SK-N-SH (cell line): ENCODE measurements around the gene HOXB2. TPM values are rescaled to one million over a fixed set of nuclear protein-coding genes. Genes with fewer than 3 reads are reported as not detected.
A peak's percentile ranks its signal among the peaks of the same experiment; 100 is the strongest.

Experiments used
- CTCF ChIA-PET: fragments of 300-600, 350-600 bp; formaldehyde crosslinking; extraction: SDS; loops from one replicate; lab custom pipeline; 2021; lab: Yijun Ruan, JAX
- POLR2A ChIA-PET: fragments of 350-600 bp; sonication (Branson Sonifier 250); formaldehyde crosslinking; extraction: SDS; loops from one replicate; lab custom pipeline; 2020; ENCODE audit warnings: antibody characterized with exemption, inconsistent platforms; lab: Yijun Ruan, JAX
- DNase-seq: peaks from one replicate; pipeline ENCODE4 v3.0.0; 2012
- H2AFZ ChIP-seq: fragments of 200-600 bp; sonication (generic); 2 replicates; pipeline ENCODE4 v1.8.1; 2016; ENCODE audit warnings: antibody characterized with exemption, mild to moderate bottlenecking, low read depth
- H3F3A ChIP-seq: fragments of 200-600 bp; sonication (generic); replicated peaks from 2 replicates; pipeline ENCODE3; 2016; ENCODE audit warnings: antibody characterized with exemption, mild to moderate bottlenecking; ENCODE audit not compliant: insufficient read depth
- H3K27ac ChIP-seq, 2 experiments: fragments of 200-500 bp in 1 of 2; fragments of 200-600 bp in 1 of 2; sonication (Bioruptor generic) in 1 of 2; sonication (generic), shearing (Covaris generic) in 1 of 2; 2 replicates each; pipeline versions ENCODE4 v1.5.1 to v1.6.1; 2014 to 2016; ENCODE audit warnings: low read depth in 2 of 2, inconsistent platforms in 1 of 2, low read length in 1 of 2, mild to moderate bottlenecking in 1 of 2, mixed read lengths in 1 of 2
- H3K27me3 ChIP-seq: fragments of 200-600 bp; sonication (generic), shearing (Covaris generic); 2 replicates; pipeline ENCODE4 v1.6.1; 2016; ENCODE audit warnings: mixed run types; ENCODE audit not compliant: insufficient read depth
- H3K36me3 ChIP-seq, 2 experiments: fragments of 200-500 bp in 1 of 2; fragments of 200-600 bp in 1 of 2; sonication (Bioruptor generic) in 1 of 2; sonication (generic) in 1 of 2; replicated peaks in 1 of 2; 2 replicates each; pipeline versions ENCODE3 to v1.5.1; 2014 to 2016; ENCODE audit warnings: low read length in 1 of 2, mild to moderate bottlenecking in 1 of 2; ENCODE audit not compliant: insufficient read depth in 2 of 2, control insufficient read depth in 1 of 2
- H3K4me1 ChIP-seq, 2 experiments: fragments of 200-500 bp in 1 of 2; fragments of 200-600 bp in 1 of 2; sonication (Bioruptor generic) in 1 of 2; sonication (generic), shearing (Covaris generic) in 1 of 2; 2 replicates each; pipeline versions ENCODE4 v1.5.1 to v1.6.1; 2014 to 2016; ENCODE audit warnings: low read depth in 1 of 2, low read length in 1 of 2, mixed run types in 1 of 2; ENCODE audit not compliant: insufficient read depth in 2 of 2, control insufficient read depth in 1 of 2
- H3K4me2 ChIP-seq: fragments of 200-600 bp; sonication (generic), shearing (Covaris generic); 2 replicates; pipeline ENCODE4 v1.6.1; 2017; ENCODE audit warnings: mixed run types
- H3K4me3 ChIP-seq, 2 experiments: fragments of 200-500 bp in 1 of 2; fragments of 200-600 bp in 1 of 2; sonication (Bioruptor generic) in 1 of 2; sonication (generic), shearing (Covaris generic) in 1 of 2; 2 replicates each; pipeline versions ENCODE4 v1.5.1 to v1.8.1; 2014 to 2016; ENCODE audit warnings: low read depth in 2 of 2, inconsistent platforms in 1 of 2, low read length in 1 of 2, mild to moderate bottlenecking in 1 of 2, mixed read lengths in 1 of 2, moderate library complexity in 1 of 2
- H3K79me2 ChIP-seq: fragments of 200-600 bp; sonication (generic); 2 replicates; pipeline ENCODE4 v1.8.1; 2017; ENCODE audit warnings: mild to moderate bottlenecking; ENCODE audit not compliant: insufficient read depth
- H3K9ac ChIP-seq: fragments of 200-600 bp; sonication (generic); 2 replicates; pipeline ENCODE4 v1.6.1; 2017; ENCODE audit warnings: mixed run types
- H3K9me2 ChIP-seq: fragments of 200-600 bp; sonication (generic); 2 replicates; pipeline ENCODE4 v1.6.1; 2017; ENCODE audit warnings: mixed run types
- H3K9me3 ChIP-seq: fragments of 200-600 bp; sonication (generic); 2 replicates; pipeline ENCODE4 v1.6.1; 2017; ENCODE audit warnings: mixed run types, mild to moderate bottlenecking, moderate library complexity
- H4K20me1 ChIP-seq: fragments of 200-600 bp; sonication (generic); 2 replicates; pipeline ENCODE4 v1.6.1; 2017; ENCODE audit warnings: mild to moderate bottlenecking, mixed run types; ENCODE audit not compliant: insufficient read depth
- CHD2 ChIP-seq: fragments of 150-350 bp; IDR thresholded peaks from 2 replicates; pipeline ENCODE4 v1.6.1; 2018; ENCODE audit warnings: low read length; ENCODE audit not compliant: partially characterized antibody
- EZH2phosphoT487 ChIP-seq: fragments of 200-600 bp; sonication (generic); IDR thresholded peaks from 2 replicates; pipeline ENCODE4 v1.6.1; 2017; ENCODE audit warnings: low read depth, mixed run types, mild to moderate bottlenecking, antibody characterized with exemption, moderate library complexity, borderline replicate concordance
- GABPA ChIP-seq: IDR thresholded peaks from 2 replicates; pipeline ENCODE4 v1.4.0; 2012; ENCODE audit warnings: low read depth, mild to moderate bottlenecking
- POLR2AphosphoS5 ChIP-seq: IDR thresholded peaks from 2 replicates; pipeline ENCODE4 v1.6.1; 2012; ENCODE audit warnings: low read depth, low read length
- RAD21 ChIP-seq: IDR thresholded peaks from 2 replicates; pipeline ENCODE4 v1.6.1; 2012; ENCODE audit warnings: mild to moderate bottlenecking, low read length
- SIN3A ChIP-seq: IDR thresholded peaks from 2 replicates; pipeline ENCODE4 v1.6.1; 2012; ENCODE audit warnings: low read depth, mild to moderate bottlenecking, low read length, moderate library complexity, borderline replicate concordance
- TCF12 ChIP-seq: IDR thresholded peaks from 2 replicates; pipeline ENCODE4 v1.4.0; 2012
- ZBTB33 ChIP-seq: IDR thresholded peaks from 2 replicates; pipeline ENCODE4 v1.4.0; 2012; ENCODE audit warnings: low read depth, borderline replicate concordance
- WGBS: methylation state at CpG from one replicate; pipeline ENCODE4 v1.1.6; 2017; ENCODE audit warnings: low lambda C conversion rate; 5-methylcytosine and 5-hydroxymethylcytosine counted together
- polyA plus RNA-seq, 3 experiments: library from polyadenylated mRNA; depleted of rRNA; stranded (reverse); fragments of >200 nt; gene quantifications; 2 replicates each; pipeline ENCODE4 v1.2.3, GENCODE V29; 2012
- TF ChIP-seq, protein P1 (sequence below): fragments of 150-350 bp; IDR thresholded peaks from 2 replicates; pipeline ENCODE4 v1.6.1; 2017; ENCODE audit warnings: antibody characterized with exemption, low read length, low read depth, borderline replicate concordance
- TF ChIP-seq, protein P2 (sequence below): fragments of 200-600 bp; sonication (generic); IDR thresholded peaks from 2 replicates; pipeline ENCODE4 v1.6.1; 2017; ENCODE audit warnings: antibody characterized with exemption, mild to moderate bottlenecking, moderate library complexity

The HOXB2 gene
- polyA plus RNA-seq, 1 of the 3 experiments (the other 2 are of a cell fraction) = 1.9 TPM

DNA sequence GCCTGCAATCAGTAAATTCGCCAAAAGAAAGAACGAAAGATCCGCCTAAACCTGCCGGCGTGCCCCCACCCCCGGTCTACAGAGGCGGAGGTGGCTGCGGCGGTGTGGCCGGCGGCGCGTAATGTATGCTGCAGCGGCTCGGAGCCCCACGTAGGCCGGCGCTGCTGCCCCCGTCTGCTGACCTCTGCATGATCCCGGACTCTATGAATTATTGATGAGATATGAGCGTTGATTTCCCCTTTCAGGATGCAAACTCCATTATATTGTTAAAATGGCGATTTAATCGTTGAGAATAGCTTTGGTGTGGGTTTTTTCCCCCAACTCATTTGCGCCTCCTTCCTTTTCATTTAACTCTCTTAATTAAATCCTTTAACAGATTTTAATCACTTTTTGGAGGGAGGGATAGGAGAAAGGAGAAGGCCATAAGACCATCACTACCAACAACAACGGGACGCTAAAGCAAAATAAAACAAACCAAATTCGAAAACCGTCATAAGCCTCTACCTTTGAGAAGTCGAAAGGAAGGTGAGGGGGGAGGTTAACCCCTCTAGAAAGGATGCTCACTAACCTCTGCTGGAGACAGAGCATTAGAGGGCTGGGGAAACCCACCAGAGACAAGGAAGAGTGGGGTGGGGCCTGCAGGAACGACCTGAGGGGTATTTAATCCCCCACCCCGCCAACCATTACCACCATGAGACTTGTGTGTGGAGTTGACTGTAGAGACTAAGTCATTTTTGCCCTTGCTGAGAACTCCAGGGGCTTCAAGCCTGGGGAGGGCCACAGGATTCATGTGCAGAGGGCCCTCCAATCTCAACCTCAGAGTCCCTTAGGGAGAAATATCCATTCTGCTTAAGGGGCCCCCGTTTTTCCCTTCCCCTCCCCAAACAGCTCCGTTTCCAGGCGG lies 41.7 kb upstream of the HOXB2 start:
- Histone ChIP-seq H3F3A (no peaks in the 10 kb centered on the region), H3K9me2 (no peaks in the 10 kb centered on the region), H4K20me1 (no peaks in the 10 kb centered on the region), H3K9me3 (no peaks in the 10 kb centered on the region), H2AFZ (no peak overlapping the region), H3K79me2 (no peaks in the 10 kb centered on the region), H3K4me3 (no peak overlapping the region), H3K27ac (no peak overlapping the region), H3K4me2 (peak overlapping the region; percentile 74; the same call in 1 of the 2 replicates), H3K27me3 (peaks cover 100% of the 10 kb centered on the region), H3K4me1 (peaks cover 2 to 3% of the 10 kb centered on the region in 2 experiments; a peak in 1 of 4 replicates), H3K9ac (no peak overlapping the region), H3K36me3 (no peaks in the 10 kb centered on the region)
- 23% methylated on average over 34 of the region's 34 CpGs for WGBS
- POLR2A ChIA-PET = no interaction called here
- peak; percentile 89; the same call in 1 of the 2 replicates for TF ChIP-seq EZH2phosphoT487
- no peak for TF ChIP-seq CHD2
- no peak for TF ChIP-seq POLR2AphosphoS5
- no peak for TF ChIP-seq TCF12
- TF ChIP-seq, protein P1, sequence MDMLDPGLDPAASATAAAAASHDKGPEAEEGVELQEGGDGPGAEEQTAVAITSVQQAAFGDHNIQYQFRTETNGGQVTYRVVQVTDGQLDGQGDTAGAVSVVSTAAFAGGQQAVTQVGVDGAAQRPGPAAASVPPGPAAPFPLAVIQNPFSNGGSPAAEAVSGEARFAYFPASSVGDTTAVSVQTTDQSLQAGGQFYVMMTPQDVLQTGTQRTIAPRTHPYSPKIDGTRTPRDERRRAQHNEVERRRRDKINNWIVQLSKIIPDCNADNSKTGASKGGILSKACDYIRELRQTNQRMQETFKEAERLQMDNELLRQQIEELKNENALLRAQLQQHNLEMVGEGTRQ = no peak
- TF ChIP-seq ZBTB33 = no peak
- no peak for TF ChIP-seq GABPA
- no peak for TF ChIP-seq RAD21
- no peak for TF ChIP-seq SIN3A
- no peak for DNase-seq
- CTCF ChIA-PET = interaction anchor here (0.6 to 3.3 kb wide), 9 partner anchors 12 to 630 kb away, joined by 3 to 20 read pairs (median 3); no protein-coding TSS in a partner anchor

DNA sequence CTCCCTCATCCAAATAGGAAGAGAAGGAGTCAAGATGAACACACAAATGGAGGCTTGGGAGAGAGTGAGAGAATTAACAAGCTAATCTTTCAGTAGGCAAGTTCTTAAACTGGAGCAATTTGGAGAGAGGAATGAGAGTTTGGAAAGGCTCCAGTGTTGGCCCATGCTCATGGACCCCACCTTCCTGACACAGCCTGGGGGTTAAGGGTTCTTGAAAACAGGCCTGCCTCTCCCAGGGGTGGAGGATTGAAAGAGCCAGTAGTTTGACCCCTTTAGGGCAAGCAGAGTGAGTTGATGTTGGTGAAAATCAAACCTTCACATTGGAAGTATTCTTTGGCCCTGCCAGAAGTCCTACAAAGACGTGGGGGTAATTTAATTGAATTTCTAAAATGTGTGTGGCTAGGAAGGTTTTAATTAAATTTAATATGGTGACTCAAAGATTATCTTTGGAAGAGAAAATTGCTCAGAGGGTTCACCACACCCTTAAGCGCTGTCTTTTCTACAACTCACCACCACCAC lies 39.4 kb upstream of the HOXB2 start:
- peaks cover 2 to 3% of the 10 kb centered on the region in 2 experiments; a peak in 1 of 4 replicates for H3K4me1 ChIP-seq

More for the DNA sequence above, 39.4 kb upstream of the HOXB2 start:
- TF ChIP-seq, protein P2, sequence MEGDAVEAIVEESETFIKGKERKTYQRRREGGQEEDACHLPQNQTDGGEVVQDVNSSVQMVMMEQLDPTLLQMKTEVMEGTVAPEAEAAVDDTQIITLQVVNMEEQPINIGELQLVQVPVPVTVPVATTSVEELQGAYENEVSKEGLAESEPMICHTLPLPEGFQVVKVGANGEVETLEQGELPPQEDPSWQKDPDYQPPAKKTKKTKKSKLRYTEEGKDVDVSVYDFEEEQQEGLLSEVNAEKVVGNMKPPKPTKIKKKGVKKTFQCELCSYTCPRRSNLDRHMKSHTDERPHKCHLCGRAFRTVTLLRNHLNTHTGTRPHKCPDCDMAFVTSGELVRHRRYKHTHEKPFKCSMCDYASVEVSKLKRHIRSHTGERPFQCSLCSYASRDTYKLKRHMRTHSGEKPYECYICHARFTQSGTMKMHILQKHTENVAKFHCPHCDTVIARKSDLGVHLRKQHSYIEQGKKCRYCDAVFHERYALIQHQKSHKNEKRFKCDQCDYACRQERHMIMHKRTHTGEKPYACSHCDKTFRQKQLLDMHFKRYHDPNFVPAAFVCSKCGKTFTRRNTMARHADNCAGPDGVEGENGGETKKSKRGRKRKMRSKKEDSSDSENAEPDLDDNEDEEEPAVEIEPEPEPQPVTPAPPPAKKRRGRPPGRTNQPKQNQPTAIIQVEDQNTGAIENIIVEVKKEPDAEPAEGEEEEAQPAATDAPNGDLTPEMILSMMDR = no peak
- TF ChIP-seq EZH2phosphoT487 = no peak
- TF ChIP-seq POLR2AphosphoS5 = no peak
- TF ChIP-seq, all 33 proteins: peak for 0
- Histone ChIP-seq H3K9ac (no peak overlapping the region), H3K27me3 (peaks cover 100% of the 10 kb centered on the region), H3K4me2 (no peak overlapping the region), H3K9me2 (no peaks in the 10 kb centered on the region), H4K20me1 (peaks cover 9% of the 10 kb centered on the region; the same call in 1 of the 2 replicates), H3K79me2 (no peaks in the 10 kb centered on the region), H3K9me3 (no peaks in the 10 kb centered on the region), H3K4me3 (no peak overlapping the region), H2AFZ (no peak overlapping the region), H3F3A (peaks cover 4% of the 10 kb centered on the region), H3K36me3 (no peaks in the 10 kb centered on the region), H3K27ac (no peak overlapping the region)
- WGBS = 10% methylated on average over 2 of the region's 2 CpGs
- CTCF ChIA-PET = no interaction called here
- POLR2A ChIA-PET = no interaction called here
- DNase-seq = no peak
